Stomach (tissue), 4 donors: ENCODE results near the gene RECQL5.

Source experiments
- CTCF ChIP-seq, 7 experiments: fragments of 450-650 bp in 4 of 7; fragments of 200-600 bp in 3 of 7; sonication (generic) in 3 of 7; IDR thresholded peaks; one replicate each; pipeline ENCODE4 v1.5.1; 2016 to 2019; ENCODE audit warnings: antibody characterized with exemption in 7 of 7, control low read depth in 2 of 7, mild to moderate bottlenecking in 1 of 7
- EP300 ChIP-seq: sonication (generic); formaldehyde crosslinking; IDR thresholded peaks from one replicate; pipeline ENCODE4 v1.6.1; 2017; ENCODE audit warnings: antibody characterized with exemption
- POLR2A ChIP-seq, 4 donors: fragments of 450-650 bp; IDR thresholded peaks; one replicate each; pipeline ENCODE4 v1.6.1; 2016; ENCODE audit warnings: antibody characterized with exemption in 4 of 4, control low read depth in 2 of 4, mild to moderate bottlenecking in 1 of 4, moderate library complexity in 1 of 4
- POLR2AphosphoS5 ChIP-seq, 3 donors: sonication (generic); formaldehyde crosslinking; IDR thresholded peaks; one replicate each; pipeline ENCODE4 v1.6.1; 2016; ENCODE audit warnings: antibody characterized with exemption in 3 of 3

- TF ChIP-seq CTCF (IDR thresholded peaks at IDR 0.05) (peak in 1 of 7 experiments; percentile 38), EP300 (no peak), POLR2A (IDR thresholded peaks at IDR 0.05) (peak in 2 of 4 donors; percentile 55 to 59), POLR2AphosphoS5 (IDR thresholded peaks at IDR 0.05) (peak; percentile 81 to 93 (median 92))
Measured at GRCh38 chr17:75666959-75667790, at the start of gene RECQL5, which contains the start of gene SAP30BP.
